Keratinocyte (primary cell): ENCODE results near the gene ASB6. TPM values are rescaled to one million over a fixed set of nuclear protein-coding genes. Genes with fewer than 3 reads are reported as not detected.

Experiments
- DNase-seq: peaks from one replicate; pipeline ENCODE4 v3.0.0-alpha.2; 2011; ENCODE audit warnings: low read depth, missing footprints, low spot score
- FAIRE-seq: peaks from 2 replicates; lab custom pipeline; 2011; peaks lifted over from hg19 to GRCh38; lab: Jason Lieb, UNC
- H2AFZ ChIP-seq: 2 replicates; pipeline ENCODE4 v1.6.0; 2012; ENCODE audit warnings: low read length, control low read depth, inconsistent platforms; ENCODE audit not compliant: control insufficient read depth
- H3K27ac ChIP-seq: 2 replicates; pipeline ENCODE4 v1.5.1; 2011; ENCODE audit warnings: low read length; ENCODE audit not compliant: control insufficient read depth, insufficient read depth
- H3K27me3 ChIP-seq: 3 replicates; pipeline ENCODE4 v1.6.0; 2011; ENCODE audit warnings: low read length; ENCODE audit not compliant: control insufficient read depth, insufficient read depth; ENCODE audit errors: extremely low read depth
- H3K36me3 ChIP-seq, 2 experiments: 2 replicates in 1 of 2; 3 replicates in 1 of 2; pipeline ENCODE4 v1.5.1; 2011; ENCODE audit warnings: low read length in 2 of 2, mild to moderate bottlenecking in 1 of 2; ENCODE audit not compliant: control insufficient read depth in 2 of 2, insufficient read depth in 2 of 2; ENCODE audit errors: extremely low read depth in 1 of 2
- H3K4me1 ChIP-seq: 3 replicates; pipeline ENCODE4 v1.5.1; 2011; ENCODE audit warnings: low read length; ENCODE audit not compliant: control insufficient read depth, insufficient read depth; ENCODE audit errors: extremely low read depth
- H3K4me2 ChIP-seq: 3 replicates; pipeline ENCODE4 v1.6.0; 2011; ENCODE audit warnings: low read depth, low read length; ENCODE audit not compliant: control insufficient read depth, insufficient read depth; ENCODE audit errors: extremely low read depth
- H3K4me3 ChIP-seq, 3 experiments: fragments of 200-600 bp in 1 of 3; sonication (generic) in 1 of 3; 2 replicates in 2 of 3; 3 replicates in 1 of 3; pipeline ENCODE4 v1.5.1; 2011 to 2016; ENCODE audit warnings: low read length in 3 of 3, mild to moderate bottlenecking in 3 of 3, control low read depth in 2 of 3, inconsistent platforms in 1 of 3, low read depth in 1 of 3, mixed read lengths in 1 of 3, mixed run types in 1 of 3, moderate library complexity in 1 of 3; ENCODE audit not compliant: control insufficient read depth in 2 of 3, insufficient read depth in 2 of 3; ENCODE audit errors: extremely low read depth in 1 of 3
- H3K79me2 ChIP-seq: 2 replicates; pipeline ENCODE4 v1.6.0; 2012; ENCODE audit warnings: low read length; ENCODE audit not compliant: control insufficient read depth, insufficient read depth
- H3K9ac ChIP-seq: 3 replicates; pipeline ENCODE4 v1.6.0; 2011; ENCODE audit warnings: low read length; ENCODE audit not compliant: control insufficient read depth, insufficient read depth; ENCODE audit errors: extremely low read depth
- H3K9me1 ChIP-seq: 3 replicates; pipeline ENCODE4 v1.6.0; 2011; ENCODE audit warnings: low read length; ENCODE audit not compliant: control insufficient read depth, insufficient read depth; ENCODE audit errors: extremely low read depth
- H3K9me3 ChIP-seq: 2 replicates; pipeline ENCODE4 v1.5.1; 2012; ENCODE audit warnings: low read depth, low read length; ENCODE audit not compliant: control insufficient read depth
- H4K20me1 ChIP-seq: 3 replicates; pipeline ENCODE4 v1.6.0; 2011; ENCODE audit warnings: low read length; ENCODE audit not compliant: control insufficient read depth, insufficient read depth; ENCODE audit errors: extremely low read depth
- EZH2 ChIP-seq: IDR thresholded peaks from one replicate; pipeline ENCODE4 v1.6.1; 2012; ENCODE audit warnings: inconsistent platforms, mild to moderate bottlenecking, low read length, moderate library complexity
- dilution Hi-C: fragments of 300-500 bp; cut with MboI; formaldehyde crosslinking; loops from one replicate; pipeline ENCODE4 v1.7.0; 2020; ENCODE audit warnings: low sequenced_read_pairs; ENCODE audit not compliant: extremely low pct_ligation_motif_present
- polyA plus RNA-seq, 5 experiments: library from polyadenylated mRNA; depleted of rRNA in 3 of 5; stranded (reverse) in 3 of 5; stranded (forward) in 1 of 5; unstranded in 1 of 5; fragments of >200 nt; gene quantifications; 1 replicate in 1 of 5; 2 replicates in 3 of 5; 3 replicates in 1 of 5; pipeline versions ENCODE4 v1.2.1 to v1.2.3, GENCODE V29; 2011 to 2012; ENCODE audit warnings: missing spikeins in 2 of 5, low read depth in 1 of 5, low replicate concordance in 1 of 5
- TF ChIP-seq, protein P1 (sequence below), 3 experiments: IDR thresholded peaks in 1 of 3; conservative IDR thresholded peaks in 1 of 3; optimal IDR thresholded peaks in 1 of 3; 2 replicates in 2 of 3; 3 replicates in 1 of 3; pipeline versions ENCODE3 to v1.5.1; 2011; ENCODE audit warnings: low read length in 3 of 3, mild to moderate bottlenecking in 3 of 3, moderate library complexity in 2 of 3, control low read depth in 1 of 3, inconsistent platforms in 1 of 3; ENCODE audit not compliant: insufficient read depth in 2 of 3; ENCODE audit errors: extremely low read depth in 1 of 3

The ASB6 gene
- polyA plus RNA-seq, 1 donor (not counting 4 experiments of a cell fraction or from before 2014, with no cell fraction given) = 16.3 TPM

- Histone ChIP-seq H3K4me2 (no peak overlapping the region), H3K36me3 (peaks cover 7 to 17% of the 10 kb centered on the region in 2 experiments), H3K4me3 (no peak overlapping the region), H2AFZ (no peak overlapping the region), H3K27ac (no peak overlapping the region), H3K79me2 (peaks cover 76% of the 10 kb centered on the region), H3K4me1 (peaks cover 43% of the 10 kb centered on the region), H3K9me3 (no peaks in the 10 kb centered on the region), H4K20me1 (peaks cover 33% of the 10 kb centered on the region), H3K27me3 (no peaks in the 10 kb centered on the region), H3K9me1 (peaks cover 6% of the 10 kb centered on the region), H3K9ac (no peak overlapping the region)
- dilution Hi-C loops = no loop called here
- no peak for DNase-seq
- no peak for TF ChIP-seq EZH2
- TF ChIP-seq, protein P1, sequence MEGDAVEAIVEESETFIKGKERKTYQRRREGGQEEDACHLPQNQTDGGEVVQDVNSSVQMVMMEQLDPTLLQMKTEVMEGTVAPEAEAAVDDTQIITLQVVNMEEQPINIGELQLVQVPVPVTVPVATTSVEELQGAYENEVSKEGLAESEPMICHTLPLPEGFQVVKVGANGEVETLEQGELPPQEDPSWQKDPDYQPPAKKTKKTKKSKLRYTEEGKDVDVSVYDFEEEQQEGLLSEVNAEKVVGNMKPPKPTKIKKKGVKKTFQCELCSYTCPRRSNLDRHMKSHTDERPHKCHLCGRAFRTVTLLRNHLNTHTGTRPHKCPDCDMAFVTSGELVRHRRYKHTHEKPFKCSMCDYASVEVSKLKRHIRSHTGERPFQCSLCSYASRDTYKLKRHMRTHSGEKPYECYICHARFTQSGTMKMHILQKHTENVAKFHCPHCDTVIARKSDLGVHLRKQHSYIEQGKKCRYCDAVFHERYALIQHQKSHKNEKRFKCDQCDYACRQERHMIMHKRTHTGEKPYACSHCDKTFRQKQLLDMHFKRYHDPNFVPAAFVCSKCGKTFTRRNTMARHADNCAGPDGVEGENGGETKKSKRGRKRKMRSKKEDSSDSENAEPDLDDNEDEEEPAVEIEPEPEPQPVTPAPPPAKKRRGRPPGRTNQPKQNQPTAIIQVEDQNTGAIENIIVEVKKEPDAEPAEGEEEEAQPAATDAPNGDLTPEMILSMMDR (optimal IDR thresholded peaks at IDR 0.05 in 1 of 3, IDR thresholded peaks at IDR 0.05 in 1 of 3, conservative IDR thresholded peaks at IDR 0.05 in 1 of 3; ENCODE audit: extremely low read depth in 1 of 3, insufficient read depth in 2 of 3, low read length in 3 of 3) = no peak
- no peak for FAIRE-seq
These were observed 13.2 kb downstream of the ASB6 start for GRCh38 chr9:129628709-129629108.

DNA sequence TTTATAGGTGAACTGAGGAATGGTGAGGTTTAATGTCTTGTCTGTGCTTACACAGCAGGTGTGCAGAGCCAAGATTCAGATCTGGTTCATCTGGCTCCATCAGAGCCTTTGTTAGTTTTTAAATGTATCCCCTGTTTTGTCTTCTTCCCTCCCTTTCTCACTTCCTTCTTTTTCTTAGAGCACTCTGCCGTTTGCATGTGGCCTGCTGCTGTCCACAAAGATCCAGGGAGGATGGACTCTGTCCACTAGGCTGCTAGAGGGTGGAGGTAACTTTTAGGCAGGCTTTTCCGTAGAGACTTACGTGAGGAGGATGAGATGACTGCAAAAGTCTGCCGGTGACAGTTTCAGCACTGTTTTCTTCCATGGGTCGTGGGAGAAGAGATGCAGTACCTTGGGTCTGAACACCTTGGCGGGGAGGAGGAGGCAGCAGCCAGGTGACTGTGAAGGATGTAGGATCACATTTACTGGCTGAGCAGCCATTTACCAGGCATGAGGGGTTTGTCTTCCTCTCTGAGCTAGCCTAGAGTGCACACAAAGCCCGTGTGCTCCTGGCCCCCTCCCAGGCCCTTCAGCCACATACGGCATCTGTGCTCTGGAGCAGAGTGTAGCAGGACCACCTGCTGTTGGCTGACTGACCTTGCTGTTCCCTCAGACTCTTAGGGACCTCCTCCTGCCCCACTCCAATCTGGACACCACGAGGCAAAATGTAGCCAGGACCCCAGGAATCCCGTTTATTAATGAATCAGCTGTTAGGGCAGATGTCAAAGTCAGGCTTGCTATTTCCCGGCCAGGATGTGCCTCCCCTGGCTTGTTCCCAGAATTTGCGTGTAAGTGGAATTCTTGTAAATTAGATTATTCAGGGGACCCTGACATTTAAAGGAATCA, 14.2 kb downstream of the ASB6 start:
- Histone ChIP-seq H3K9me3 (no peaks in the 10 kb centered on the region), H3K9ac (peak overlapping the region; percentile 95), H4K20me1 (peaks cover 28% of the 10 kb centered on the region), H3K27me3 (no peaks in the 10 kb centered on the region), H2AFZ (no peak overlapping the region), H3K9me1 (peaks cover 6% of the 10 kb centered on the region), H3K4me3 (peak overlapping the region in 2 of 3 experiments; percentile 96 to 99), H3K27ac (no peak overlapping the region), H3K79me2 (peaks cover 67% of the 10 kb centered on the region), H3K4me1 (peaks cover 43% of the 10 kb centered on the region), H3K36me3 (peaks cover 3 to 15% of the 10 kb centered on the region in 2 experiments), H3K4me2 (peak overlapping the region; percentile 100)
- TF ChIP-seq, protein P1 (optimal IDR thresholded peaks at IDR 0.05 in 1 of 3, IDR thresholded peaks at IDR 0.05 in 1 of 3, conservative IDR thresholded peaks at IDR 0.05 in 1 of 3; ENCODE audit: extremely low read depth in 1 of 3, insufficient read depth in 2 of 3, low read length in 3 of 3) = no peak
- TF ChIP-seq EZH2 = no peak
- no peak for FAIRE-seq
- dilution Hi-C loops = no loop called here
- no peak for DNase-seq
